GM19239 (cell line): ENCODE measurements around the gene BRSK2.

Source experiments
- DNase-seq: peaks from one replicate; pipeline ENCODE4 v3.0.0; 2011; ENCODE audit warnings: low spot score; ENCODE audit not compliant: insufficient read length
- FAIRE-seq: peaks from 2 replicates; lab custom pipeline; 2011; peaks lifted over from hg19 to GRCh38; lab: Jason Lieb, UNC

Gene BRSK2

DNA sequence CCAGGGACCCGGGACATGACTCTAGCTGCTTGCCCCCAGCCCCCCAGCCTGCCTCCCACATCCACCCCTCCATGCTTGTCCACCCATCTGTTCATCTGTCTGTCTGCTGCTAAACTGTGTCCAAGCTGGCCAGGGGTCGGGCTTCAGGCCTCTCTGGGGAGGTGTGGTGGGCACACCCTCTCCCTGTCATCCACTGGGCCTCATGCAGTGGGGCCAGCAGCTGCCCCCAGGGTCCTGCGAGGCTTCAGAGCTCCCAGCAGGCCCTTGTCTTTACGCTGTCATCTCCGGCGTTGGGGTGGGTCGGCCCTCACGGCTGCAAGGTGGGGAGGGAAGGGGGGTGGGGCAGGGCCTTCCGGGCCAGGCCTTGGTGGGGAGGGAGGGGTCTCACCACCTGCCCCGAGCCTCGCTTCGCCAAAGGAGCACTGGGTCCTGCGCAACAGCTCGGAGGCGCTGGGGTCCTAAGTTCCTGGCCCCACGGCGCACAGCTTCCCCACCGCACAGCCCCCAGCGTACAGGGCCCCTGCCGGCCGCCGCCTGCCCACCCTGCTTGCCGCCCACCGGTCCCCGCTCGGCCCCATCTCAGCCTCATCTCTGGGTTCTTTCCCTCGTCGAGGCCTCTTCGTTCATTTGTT, 70.1 kb downstream of the BRSK2 start:
- no peak for DNase-seq

DNA sequence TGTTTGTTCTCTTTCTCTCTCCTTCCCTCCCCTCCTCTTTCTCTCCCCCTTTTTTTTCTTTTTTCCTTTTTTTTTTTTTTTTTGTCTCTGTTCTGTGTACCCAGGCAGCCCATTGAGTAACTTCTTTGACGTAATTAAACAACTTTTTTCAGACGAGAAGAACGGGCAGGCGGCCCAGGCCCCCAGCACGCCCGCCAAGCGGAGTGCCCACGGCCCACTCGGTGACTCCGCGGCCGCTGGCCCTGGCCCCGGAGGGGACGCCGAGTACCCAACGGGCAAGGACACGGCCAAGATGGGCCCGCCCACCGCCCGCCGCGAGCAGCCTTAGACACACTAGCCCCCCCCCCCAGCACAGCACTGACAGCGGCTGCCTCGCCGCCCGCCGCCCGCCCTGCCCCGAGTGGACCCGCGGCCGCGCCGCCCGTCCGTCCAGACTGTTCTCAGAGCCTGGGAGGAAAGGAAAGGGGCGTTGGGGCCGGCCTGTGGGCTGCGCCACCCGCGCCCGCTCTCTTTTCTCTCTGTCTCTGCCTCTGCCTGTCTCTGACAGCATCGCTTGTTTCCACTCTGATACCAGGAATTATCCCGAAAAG, 70.8 kb downstream of the BRSK2 start:
- DNase-seq (no peak), FAIRE-seq (no peak)

More for the DNA sequence above, 70.1 kb downstream of the BRSK2 start:
- FAIRE-seq = no peak

DNA sequence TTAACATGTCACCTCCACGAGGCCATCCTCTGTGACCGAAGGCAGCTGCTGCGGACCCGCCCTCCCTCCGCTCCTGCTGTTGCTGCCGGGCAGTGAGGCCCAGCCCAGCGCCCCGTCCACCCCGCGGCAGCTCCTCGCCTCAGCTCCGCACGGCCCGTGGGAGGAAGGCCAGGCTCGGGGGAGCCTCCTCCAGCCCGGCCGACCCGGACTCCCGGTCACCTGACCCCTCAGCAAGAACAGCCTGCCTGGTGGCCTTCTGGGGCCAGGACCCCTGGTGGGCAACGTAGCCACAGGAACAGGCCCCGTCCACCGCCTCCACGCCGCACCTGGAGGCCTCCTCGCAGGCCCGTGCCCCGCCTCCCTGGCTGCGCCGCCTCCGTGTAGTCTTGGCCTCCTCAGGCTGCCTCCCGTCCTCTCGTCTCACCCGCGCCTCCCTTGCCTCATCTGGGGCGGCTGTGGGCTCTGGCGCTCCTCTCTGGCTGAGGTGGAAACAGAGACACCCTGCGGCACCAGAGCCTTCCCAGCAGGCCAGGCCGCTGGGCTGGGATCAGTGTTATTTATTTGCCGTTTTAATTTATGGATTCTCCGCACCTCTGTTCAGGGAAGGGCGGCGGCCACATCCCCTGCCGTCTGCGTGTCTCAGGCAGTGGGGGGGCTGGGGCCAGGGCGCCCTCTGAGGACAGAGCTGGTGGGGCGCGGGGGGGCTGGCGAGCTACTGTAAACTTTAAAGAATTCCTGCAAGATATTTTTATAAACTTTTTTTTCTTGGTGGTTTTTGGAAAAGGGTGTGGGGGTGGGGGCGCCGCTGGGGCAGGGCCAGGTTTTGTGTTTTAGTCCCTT, 71.5 kb downstream of the BRSK2 start:
- DNase-seq = no peak
- FAIRE-seq = no peak

DNA sequence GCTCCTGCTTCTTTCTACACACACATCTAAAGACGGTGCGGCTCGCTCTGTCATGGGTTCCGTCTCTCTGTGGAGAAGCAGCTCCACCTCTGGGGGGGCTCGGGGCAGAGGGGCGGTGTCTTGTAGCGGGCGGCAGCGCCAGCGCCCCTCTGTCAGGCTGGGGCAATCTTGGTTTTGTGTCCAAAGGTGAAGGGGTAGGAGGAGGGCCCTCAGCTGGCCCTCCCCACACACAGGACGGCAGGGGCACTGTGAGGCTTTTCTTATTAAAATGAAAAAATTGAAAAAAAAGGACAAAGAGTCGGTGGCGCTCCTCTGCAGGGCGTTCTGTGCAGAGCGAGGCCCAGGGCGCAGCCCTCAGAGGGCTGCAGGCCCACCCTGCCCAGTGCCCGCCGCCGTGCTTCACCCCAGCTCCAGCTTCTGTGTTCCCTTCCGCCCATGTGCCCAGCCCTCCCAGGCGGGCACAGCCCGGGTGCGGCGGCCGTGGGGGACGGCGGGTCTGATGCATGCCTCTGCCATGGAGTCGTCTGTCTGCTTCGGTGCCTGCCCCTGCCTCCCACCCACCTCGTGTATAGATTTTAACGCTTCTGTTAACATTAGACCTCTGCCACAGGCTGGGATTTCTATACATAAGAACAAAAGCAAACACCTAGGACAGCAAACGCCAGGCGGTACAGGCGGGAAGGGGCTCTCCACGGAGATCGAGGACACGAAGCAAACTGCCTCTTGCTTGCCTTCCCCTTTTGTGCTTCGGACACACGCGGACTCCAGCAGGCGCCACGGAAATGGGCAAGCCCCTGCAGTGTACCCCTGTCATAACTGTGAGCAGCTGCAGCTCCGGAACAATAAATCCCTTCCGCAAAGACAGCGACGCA, 72.3 kb downstream of the BRSK2 start:
- FAIRE-seq (no peak), DNase-seq (no peak)

DNA sequence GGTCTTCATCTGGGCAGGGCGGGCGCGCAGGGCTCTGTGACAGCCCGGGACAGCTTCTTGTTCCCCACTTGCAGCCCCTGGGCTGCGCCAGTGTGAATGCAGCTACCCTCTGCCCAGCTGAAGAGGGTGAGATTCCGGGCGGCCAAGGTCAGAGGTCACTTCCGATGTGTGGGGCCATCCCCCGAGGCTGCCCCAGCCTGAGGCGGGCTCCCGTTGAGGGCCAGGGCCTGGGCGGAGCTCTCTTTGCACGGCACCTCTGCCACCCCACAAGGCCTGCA, 72.9 kb downstream of the BRSK2 start:
- DNase-seq (no peak), FAIRE-seq (no peak)

DNA sequence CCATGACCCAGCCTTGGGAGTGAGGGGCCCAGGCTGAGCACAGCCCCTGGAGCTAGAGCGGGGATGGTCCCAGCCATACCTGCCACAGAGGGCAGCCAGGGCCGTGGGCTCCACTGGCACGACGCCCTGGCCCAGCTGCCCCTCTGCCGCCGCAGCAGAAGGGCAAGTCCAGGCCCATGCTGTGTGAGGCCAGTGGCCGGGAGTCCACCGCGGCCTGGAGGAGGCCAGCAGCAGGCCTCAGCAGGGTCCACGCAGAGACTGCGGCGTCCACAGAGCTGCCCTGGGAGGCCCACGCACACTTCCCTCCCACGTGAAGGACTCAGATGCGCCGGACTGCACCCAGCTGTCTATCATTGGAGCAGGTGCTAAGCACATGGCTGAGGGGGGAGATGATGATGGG, 73.3 kb downstream of the BRSK2 start:
- DNase-seq (no peak), FAIRE-seq (no peak)

DNA sequence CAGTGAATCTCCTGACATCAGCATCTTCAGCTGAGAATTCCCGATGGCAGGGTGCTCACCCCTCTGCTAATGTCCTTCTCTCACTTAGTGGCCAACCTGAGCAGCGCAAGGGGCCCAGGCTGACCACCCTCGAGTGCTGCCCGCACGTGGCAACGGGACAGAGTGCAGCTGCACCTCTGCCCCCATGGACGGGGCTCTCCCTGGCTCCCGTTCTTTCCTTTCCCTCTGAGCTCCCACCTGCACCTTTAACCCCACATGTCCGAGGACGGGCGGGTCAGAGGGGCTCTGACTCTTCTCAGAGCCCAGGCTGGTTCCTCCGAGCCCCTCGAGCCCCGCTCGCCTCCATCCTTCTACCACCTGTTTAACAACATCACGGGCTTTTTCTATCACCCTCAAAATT, 77.0 kb downstream of the BRSK2 start:
- FAIRE-seq = no peak

DNA sequence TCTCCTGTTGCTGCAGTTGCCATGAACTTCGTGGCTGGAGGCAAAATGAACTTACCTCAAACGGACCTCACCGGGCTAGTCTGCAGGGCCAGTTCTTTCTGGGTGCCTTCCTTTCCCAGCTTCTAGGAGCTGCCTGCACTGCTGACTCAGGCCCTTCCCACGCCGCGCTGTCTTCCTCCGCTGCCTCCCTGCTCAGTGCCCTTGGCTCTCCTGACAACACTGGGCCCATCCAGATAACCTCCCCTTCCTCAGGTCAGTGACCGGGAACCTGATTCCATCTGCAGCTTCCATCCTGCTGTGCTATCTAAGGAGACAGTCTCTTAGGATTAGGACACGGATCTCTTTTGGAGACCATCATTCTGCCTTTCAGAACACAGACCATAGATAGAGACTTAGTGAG, 77.5 kb downstream of the BRSK2 start:
- DNase-seq = no peak
- no peak for FAIRE-seq

More for the DNA sequence above, 77.0 kb downstream of the BRSK2 start:
- no peak for DNase-seq

DNA sequence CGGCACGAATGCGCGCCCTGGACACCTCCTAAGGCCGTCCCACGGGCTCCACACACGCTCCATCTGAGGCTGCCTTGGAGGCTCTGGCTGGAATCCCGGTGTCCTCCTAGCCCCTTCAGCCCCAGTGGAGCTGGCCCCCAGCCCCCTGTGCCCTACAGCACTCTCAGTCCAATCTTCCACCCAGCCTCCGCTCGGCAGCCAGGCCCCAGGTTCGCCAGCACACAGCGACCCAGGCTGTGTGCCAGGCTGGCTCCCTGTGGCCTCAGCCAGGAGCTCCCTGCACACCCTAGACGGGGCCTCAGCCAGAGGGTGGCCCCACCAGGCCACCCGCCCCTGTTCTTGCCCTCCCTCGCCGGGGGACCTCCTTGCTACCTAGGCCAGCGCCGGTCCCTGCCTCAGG, 78.3 kb downstream of the BRSK2 start:
- no peak for FAIRE-seq
- no peak for DNase-seq

DNA sequence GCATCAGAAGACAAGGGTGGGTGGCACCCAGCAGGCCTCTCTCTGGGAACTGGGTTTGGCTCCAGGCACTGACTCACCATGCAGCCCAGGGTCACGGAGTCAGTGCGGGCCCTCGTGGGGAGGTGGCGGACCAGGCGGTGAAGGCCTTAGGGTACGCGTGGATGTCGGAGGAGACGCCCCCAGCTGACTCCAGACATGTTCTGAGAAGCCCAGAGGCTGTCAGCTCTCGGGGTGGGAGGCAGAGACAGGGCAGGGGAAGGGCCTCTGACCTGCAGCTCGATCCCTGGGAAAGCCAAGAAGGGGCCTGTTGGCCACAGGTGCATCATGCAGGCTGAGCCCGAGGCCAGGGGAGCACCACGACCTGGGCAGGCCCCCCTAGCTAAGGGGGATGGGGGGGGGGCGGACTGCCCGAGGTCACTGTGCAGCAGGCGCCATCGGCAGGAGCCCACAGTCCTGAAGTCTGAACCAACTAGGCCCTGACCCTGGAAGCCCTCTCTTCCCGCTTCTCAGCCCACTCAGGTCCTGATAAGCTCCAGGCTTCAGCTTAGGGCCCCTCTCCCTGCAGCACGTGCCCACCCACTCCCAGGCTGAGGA, 78.8 kb downstream of the BRSK2 start:
- no peak for FAIRE-seq
- DNase-seq = no peak

DNA sequence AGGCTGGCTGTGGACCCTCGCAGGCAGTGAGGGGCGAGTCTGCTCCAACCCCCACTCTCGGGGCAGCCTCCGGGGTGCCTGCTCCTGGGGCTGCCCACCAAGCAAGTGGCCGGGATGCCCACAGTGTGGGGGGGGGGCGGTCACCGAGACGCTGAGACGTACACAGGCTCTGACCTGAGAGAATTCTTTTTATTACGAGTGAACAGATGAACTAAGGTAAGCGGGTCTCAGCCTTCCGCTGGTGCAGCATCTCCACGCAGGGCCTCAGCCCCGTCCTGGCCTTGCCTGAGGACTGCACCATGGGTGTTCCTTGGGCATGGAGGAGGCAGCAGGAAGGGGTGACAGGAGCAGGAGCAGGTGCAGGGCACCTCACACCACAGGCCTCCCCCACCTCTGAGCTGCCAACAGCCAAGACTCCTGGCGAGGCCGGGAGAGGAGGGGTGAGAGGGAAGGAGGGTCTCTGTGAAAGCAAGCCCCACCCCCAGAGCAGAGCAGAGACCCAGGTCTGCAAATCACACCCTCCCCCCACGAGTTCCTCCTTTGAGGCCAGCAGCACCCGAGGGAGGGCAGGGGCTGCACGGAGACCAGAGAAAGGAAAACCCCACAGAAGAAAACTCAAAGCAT, 79.7 kb downstream of the BRSK2 start:
- DNase-seq = no peak
- no peak for FAIRE-seq

DNA sequence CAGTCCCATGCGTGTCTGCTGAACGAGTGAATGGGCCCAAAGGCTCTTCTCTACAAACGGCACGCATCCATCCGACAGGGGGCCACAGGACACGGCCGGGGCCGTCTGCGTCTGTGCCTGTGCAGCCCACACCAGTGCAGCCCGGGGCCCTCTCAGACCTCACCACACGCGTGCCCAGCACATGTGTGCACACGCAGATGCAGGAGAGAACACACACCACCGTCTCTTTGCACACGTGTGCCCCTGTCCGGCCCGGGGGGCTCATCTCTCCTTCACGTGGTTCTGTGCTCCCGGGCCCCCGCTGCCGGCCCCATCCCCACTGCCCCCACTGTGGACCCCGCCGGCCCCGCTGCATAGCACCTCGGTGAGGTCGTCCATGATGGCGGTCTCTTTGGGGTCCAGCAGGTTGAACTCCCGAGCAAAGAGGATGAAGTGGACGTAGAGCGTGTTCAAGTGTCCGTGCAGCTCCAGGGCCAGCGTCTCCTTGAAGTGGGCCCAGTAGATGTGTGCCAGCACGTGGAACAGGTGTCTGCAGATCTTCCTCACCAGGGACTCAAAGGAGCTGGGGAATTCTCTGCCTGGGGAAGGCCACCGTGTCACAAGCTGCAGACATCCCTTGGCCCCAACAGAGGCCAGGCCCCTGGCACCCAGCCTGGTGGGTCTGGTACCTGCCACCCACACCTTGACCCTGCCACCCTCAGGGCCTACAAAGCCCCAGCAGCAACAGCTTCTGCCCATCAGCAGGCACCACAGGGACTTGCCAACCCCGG, 80.4 kb downstream of the BRSK2 start:
- FAIRE-seq (no peak), DNase-seq (no peak)

DNA sequence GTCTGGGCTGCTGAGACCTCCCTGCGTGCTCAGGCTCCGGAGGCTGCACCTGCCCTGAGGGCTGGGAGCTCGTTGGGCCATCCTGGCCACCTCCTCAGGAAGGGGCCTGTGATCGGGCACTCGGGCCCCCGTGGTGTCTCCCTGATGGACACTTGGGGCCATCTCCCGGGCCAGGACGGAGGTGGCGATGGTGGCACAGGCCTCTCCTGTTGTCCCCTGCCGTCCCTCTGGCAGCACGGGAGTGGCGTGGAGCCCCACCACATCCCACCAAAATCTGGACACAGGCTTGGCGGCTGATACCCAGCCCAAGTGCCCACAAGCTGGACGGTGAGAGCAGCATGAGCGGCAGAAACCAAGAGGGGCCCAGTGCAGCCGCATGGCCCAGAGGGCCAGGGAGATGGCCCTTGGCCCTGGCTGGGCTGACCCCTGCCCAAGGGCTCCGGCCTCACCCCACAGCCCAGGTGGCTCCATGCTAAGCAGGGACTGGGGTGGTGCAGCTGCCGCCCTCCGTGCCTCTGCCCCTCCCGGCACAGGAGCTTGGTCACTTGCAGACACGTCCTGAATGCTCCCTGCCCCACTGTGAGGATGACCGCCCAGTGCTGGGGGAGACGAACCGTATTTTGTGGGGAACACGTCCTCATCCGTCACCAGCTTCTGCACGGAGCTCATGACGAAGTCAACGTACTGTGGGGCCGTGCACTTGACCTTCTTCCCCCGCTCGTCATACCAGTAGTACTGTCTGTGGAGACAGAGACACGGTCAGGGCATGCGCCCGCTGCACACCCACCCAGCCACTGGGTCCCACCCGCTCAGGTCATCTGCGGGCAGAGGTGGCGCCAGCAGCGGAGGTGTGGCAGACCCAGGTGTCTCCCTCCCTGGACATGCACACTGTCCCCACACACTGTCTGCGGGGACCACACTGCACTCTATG, 81.2 kb downstream of the BRSK2 start:
- FAIRE-seq (no peak), DNase-seq (no peak)

DNA sequence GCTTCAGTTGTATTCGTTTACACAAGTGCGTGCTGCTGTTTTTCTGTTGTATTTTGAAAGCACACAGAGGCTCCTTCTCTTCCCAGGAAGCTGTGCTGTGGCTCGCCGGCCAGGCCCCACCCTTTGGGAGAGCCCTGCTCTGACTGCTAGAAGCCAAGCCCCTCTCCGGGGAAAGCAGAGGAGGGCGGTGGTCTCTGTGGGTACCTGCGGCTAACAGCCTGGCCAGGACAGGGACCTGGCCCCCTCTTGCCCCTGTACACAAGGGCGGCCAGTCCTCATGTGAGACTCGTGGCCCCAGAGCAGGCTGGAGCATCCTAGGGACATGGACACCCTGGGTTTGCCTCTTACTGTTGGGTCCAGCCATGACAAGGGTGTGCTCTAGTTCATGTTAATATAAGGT, 82.0 kb downstream of the BRSK2 start:
- FAIRE-seq (no peak), DNase-seq (no peak)

DNA sequence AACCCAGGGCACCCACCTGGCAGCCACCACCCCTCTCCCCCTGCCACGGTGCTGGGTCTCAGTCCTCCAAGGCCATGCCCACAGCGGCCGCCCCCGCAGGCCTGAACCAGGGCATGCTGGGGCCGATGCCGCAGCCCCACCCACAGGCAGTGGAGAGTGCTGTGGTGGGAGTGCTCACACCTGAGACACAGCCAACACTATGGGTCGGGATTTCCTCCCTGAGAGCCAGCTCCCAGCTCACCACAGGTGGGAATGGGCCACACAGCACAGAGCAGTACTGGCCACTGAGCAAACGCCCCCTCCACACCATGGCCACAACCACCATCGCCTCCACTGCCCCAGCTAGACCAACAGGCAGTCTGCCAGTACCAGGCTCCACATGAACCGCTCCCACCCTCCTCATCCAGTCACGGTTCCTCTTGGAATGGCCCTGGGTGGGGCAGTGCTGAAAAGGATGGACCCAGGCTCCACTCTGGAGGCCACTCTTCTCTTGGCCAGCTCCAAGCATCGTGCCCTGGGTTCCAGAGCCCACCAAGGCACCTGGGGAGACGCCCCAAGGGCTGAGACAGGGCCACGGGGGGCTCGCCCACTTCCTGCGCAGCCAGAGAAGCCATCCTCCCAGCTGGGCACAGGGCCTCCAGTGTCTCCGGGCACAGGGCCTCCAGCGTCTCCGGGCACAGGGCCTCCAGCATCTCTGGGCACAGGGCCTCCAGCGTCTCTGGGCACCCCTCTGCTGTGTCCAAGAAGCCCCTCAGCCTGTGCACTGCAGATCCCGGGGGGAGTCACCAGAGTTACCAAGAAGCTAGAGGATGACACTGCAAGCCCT, 82.7 kb downstream of the BRSK2 start:
- FAIRE-seq = no peak
- DNase-seq = no peak

DNA sequence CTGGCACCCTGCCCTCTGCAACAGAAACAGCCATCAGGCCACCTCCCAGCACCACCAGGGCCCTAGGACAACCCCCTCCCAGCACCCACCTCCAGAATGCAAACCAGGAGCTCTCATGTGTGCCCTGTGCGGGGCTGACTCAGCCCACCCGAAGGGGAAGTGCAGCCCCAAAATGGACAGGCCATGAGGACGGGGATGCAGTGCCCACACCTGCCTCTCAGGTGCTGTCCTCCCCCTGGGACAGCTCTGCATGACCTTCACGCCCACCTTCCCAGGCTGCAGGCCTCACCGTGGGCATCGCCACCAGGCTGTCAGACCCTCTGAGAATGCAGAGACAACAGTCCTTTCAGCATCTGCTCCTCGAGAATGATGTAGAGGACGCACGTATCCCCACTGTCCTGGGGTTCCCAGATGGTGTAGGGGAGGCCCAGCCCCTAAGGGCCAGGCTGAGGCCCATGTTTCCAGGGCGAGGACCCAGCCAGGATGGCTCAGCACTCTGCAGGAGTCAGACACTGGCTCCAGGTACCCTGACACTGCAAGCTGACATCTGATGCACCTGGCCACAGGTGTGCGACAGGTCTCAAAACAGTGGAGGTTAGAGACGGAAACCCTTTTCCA, 83.4 kb downstream of the BRSK2 start:
- no peak for DNase-seq
- no peak for FAIRE-seq

DNA sequence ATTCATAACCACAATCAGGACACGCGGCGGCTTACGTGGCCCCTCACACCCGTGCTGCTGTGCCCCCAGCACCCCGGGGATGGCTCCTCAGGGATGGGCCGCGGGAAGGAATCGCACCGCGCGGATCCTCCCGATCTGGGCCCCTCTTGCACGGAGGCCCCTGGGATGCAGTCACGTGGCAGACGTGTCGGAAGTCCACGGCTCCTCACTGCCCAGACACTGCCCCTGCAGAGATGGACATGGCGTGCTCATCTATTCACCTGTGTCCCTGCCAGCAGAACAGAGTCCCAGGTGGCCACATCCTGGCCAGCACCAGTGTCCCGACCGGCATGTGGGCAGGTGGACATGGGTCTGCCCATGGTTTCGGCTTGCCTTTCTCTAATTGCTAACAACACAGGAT, 84.1 kb downstream of the BRSK2 start:
- no peak for FAIRE-seq

More for the DNA sequence above, 84.1 kb downstream of the BRSK2 start:
- no peak for DNase-seq
